Body of pancreas (tissue), 4 donors: ENCODE measurements around the gene MYH2. TPM values are rescaled to one million over a fixed set of nuclear protein-coding genes. Genes with fewer than 3 reads are reported as not detected.
"Not testable (repeated sequence)": the region's sequence is repeated elsewhere in the genome, so short reads cannot be mapped to it uniquely, and the experiment has no call there.

Experiments
- ATAC-seq: fragments of 150-250 bp; one replicate; pipeline ENCODE4 v1.9.1; 2016
- DNase-seq, 4 donors: peaks; one replicate each; pipeline ENCODE4 v3.0.0-alpha.2; 2019
- H3K27ac ChIP-seq, 4 donors: fragments of 200-600 bp; sonication (generic); 1 replicate in 3 of 4; 2 replicates in 1 of 4; pipeline versions ENCODE4 v1.5.1 to v1.6.1; 2016 to 2019; ENCODE audit warnings: mild to moderate bottlenecking in 1 of 4, mixed read lengths in 1 of 4, moderate library complexity in 1 of 4
- H3K27me3 ChIP-seq, 2 donors: fragments of 200-600 bp; sonication (generic); one replicate each; pipeline ENCODE4 v1.6.0; 2016; ENCODE audit warnings: mild to moderate bottlenecking in 1 of 2
- H3K36me3 ChIP-seq, 2 donors: fragments of 200-600 bp; sonication (generic); replicated peaks in 1 of 2; 2 replicates each; pipeline ENCODE4 v1.5.1; 2016; ENCODE audit warnings: low read depth in 2 of 2; ENCODE audit not compliant: insufficient read depth in 1 of 2
- H3K4me1 ChIP-seq: fragments of 200-600 bp; sonication (generic); one replicate; pipeline ENCODE4 v1.6.0; 2016
- H3K4me3 ChIP-seq, 2 donors: fragments of 200-600 bp; sonication (generic); 1 replicate in 1 of 2; 2 replicates in 1 of 2; pipeline ENCODE4 v1.5.1; 2016 to 2019
- H3K9me3 ChIP-seq, 3 donors: fragments of 200-600 bp; sonication (generic); 1 replicate in 2 of 3; 2 replicates in 1 of 3; pipeline ENCODE4 v1.5.1; 2016
- POLR2A ChIP-seq, 3 donors: fragments of 450-650 bp; IDR thresholded peaks; one replicate each; pipeline ENCODE4 v1.6.1; 2016; ENCODE audit warnings: antibody characterized with exemption in 3 of 3, mild to moderate bottlenecking in 2 of 3
- WGBS, 2 donors: methylation state at CpG; one replicate each; pipeline ENCODE4 v1.1.5; 2017; 5-methylcytosine and 5-hydroxymethylcytosine counted together
- intact Hi-C: fragments of 100-400 bp; cut with DNase I; formaldehyde crosslinking; loops from one replicate; pipeline ENCODE4 v1.15.1; 2023
- total RNA-seq, 2 donors: library from RNA; depleted of rRNA; stranded (reverse); fragments of >200 nt; gene quantifications; one replicate each; pipeline ENCODE4 v1.1.0, GENCODE V29; 2016
- TF ChIP-seq, protein P1 (sequence below), 7 experiments: fragments of 450-650 bp in 4 of 7; fragments of 200-600 bp in 3 of 7; sonication (generic) in 3 of 7; IDR thresholded peaks; one replicate each; pipeline ENCODE4 v1.5.1; 2016 to 2019; ENCODE audit warnings: antibody characterized with exemption in 7 of 7

The MYH2 gene
- total RNA-seq, 2 donors from 2014 or later = not detected

DNA sequence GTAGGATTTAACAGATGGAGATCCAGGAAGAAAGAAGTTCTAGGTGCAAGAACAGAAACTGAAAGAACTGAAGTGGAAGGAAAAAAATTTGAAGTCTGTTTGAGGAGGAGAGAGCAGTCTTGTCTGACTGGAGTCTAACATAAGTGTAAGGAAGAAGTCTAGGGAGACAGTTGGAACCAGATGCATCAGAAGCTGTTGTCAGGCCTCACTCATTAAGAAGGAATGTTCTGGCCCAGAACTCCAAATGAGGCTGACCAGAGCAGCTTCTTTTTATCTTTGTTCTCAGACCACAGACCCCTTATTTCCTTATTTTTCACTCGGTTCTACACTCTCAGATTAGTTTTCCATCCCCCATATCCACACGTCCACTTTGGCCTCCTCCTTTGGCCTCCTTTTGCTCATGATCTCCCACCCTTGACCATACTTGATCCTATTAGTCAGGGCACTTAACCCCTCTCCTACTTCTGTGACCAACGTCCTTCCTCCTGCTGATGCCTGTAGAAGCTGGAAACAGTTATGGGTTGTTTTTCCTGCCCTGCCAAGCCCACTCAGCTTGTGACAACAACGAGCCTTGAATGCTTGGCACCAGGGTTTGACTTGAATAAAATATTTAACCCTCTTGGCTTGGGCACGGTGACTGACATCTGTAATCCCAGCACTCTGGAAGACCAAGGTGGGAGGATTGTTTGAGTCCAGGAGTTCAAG lies 7.0 kb upstream of the MYH2 start:
- 43 to 52% methylated on average over 5 of the region's 5 CpGs for WGBS, 2 donors
- Histone ChIP-seq H3K4me1 (no peaks in the 10 kb centered on the region), H3K36me3 (no peaks in the 10 kb centered on the region), H3K9me3 (no peaks in the 10 kb centered on the region), H3K27ac (no peak overlapping the region), H3K27me3 (no peaks in the 10 kb centered on the region), H3K4me3 (no peak overlapping the region)
- intact Hi-C loops = no loop called here
- DNase-seq (no peak), ATAC-seq (no peak)
- TF ChIP-seq, protein P1, sequence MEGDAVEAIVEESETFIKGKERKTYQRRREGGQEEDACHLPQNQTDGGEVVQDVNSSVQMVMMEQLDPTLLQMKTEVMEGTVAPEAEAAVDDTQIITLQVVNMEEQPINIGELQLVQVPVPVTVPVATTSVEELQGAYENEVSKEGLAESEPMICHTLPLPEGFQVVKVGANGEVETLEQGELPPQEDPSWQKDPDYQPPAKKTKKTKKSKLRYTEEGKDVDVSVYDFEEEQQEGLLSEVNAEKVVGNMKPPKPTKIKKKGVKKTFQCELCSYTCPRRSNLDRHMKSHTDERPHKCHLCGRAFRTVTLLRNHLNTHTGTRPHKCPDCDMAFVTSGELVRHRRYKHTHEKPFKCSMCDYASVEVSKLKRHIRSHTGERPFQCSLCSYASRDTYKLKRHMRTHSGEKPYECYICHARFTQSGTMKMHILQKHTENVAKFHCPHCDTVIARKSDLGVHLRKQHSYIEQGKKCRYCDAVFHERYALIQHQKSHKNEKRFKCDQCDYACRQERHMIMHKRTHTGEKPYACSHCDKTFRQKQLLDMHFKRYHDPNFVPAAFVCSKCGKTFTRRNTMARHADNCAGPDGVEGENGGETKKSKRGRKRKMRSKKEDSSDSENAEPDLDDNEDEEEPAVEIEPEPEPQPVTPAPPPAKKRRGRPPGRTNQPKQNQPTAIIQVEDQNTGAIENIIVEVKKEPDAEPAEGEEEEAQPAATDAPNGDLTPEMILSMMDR (IDR thresholded peaks at IDR 0.05) = no peak

DNA sequence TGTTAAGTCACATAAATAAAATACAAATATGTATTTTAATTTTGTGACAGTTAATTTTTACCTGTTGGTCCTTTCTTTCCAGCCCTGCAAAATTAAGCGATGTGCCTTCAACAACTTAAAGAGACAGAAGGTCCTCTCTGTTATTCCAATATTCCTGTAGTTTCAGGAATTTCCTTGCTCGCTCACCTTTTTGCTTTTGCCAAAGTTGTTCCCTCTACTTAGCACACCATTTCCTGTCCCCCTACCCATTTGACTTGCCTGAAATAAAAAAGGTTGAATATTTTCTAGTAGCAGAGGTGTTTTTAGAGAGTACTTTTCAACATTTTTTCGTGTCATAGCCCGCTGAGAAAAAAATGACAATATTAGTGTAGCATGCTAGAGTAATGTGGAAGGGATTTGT lies 556 bp upstream of the MYH2 start:
- 51 to 62% methylated on average over 4 of the region's 4 CpGs for WGBS, 2 donors
- TF ChIP-seq POLR2A (IDR thresholded peaks at IDR 0.05) = no peak
- TF ChIP-seq, protein P1 (IDR thresholded peaks at IDR 0.05) = no peak
- H3K4me3 ChIP-seq = no peak overlapping the region
- intact Hi-C loops = no loop called here
- H3K27ac ChIP-seq = no peak overlapping the region
- DNase-seq (no peak), ATAC-seq (no peak)
- H3K9me3 ChIP-seq = no peaks in the 10 kb centered on the region
- H3K4me1 ChIP-seq = no peaks in the 10 kb centered on the region
- H3K27me3 ChIP-seq = no peaks in the 10 kb centered on the region
- H3K36me3 ChIP-seq = no peaks in the 10 kb centered on the region

DNA sequence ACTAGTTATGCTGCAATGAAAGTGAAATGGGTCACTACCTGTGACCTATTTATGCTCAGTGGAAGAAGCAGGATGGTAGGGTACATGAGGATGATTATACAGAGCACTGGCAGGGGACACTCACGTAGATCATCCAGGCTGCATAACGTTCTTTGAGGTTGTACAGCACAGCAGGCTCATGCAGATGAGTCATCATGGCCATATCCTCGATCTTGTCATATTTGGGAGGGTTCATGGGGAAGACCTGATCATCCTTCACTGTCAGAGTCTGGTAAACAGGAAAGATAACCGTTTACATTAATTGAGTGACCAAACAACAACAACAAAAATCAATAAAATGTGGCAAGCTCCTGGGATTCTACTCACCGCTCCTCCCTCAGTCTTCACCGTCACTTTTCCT lies 2.1 kb downstream of the MYH2 start:
- H3K27ac ChIP-seq = no peak overlapping the region
- H3K36me3 ChIP-seq = no peaks in the 10 kb centered on the region
- DNase-seq (no peak), ATAC-seq (no peak)
- H3K9me3 ChIP-seq = no peaks in the 10 kb centered on the region
- 65 to 69% methylated on average over 6 of the region's 6 CpGs for WGBS, 2 donors
- no peaks in the 10 kb centered on the region for H3K4me1 ChIP-seq
- intact Hi-C loops = no loop called here
- TF ChIP-seq, protein P1 (IDR thresholded peaks at IDR 0.05) = no peak
- TF ChIP-seq POLR2A (IDR thresholded peaks at IDR 0.05) = no peak
- H3K27me3 ChIP-seq = no peaks in the 10 kb centered on the region
- H3K4me3 ChIP-seq = no peak overlapping the region

DNA sequence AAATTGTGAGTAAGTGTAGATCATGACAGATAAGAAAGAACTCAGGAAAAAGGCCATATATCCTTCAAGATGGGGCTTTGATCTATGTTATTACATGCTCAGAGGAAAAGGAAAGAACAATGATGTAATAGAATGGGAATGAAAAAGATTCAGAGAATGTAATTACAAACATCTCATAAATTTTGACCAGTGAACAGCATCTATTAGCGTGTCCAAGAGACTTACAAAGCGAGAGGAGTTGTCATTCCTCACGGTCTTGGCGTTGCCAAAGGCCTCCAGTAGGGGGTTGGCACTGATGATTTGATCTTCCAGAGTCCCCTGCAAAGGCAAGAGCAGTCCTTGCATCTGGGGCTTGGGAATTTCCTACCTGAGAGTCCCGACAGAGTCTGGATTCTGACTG lies 6.0 kb downstream of the MYH2 start:
- H3K27me3 ChIP-seq, H3K36me3 ChIP-seq, DNase-seq, intact Hi-C loops, H3K4me1 ChIP-seq, H3K4me3 ChIP-seq, H3K27ac ChIP-seq, H3K9me3 ChIP-seq, ATAC-seq: not testable (repeated sequence)
- 43 to 63% methylated on average over 5 of the region's 5 CpGs for WGBS, 2 donors

DNA sequence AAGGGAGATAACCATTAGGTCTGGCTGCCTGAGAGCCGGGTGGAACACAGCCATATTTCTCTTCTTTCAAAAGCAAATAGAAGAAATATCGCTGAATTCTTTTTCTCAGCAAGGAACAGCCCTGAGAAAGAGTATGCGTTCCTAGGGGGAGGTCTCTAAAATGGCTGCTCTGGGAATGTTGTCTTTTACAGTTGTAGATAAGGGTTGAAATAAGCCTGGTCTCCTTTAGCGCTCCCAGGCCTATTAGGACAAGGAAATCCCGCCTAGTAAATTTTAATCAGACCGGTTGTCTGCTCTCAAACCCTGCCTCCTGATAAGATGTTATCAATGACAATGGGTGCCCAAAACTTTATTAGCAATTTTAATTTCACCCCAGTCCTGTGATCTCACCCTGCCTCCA lies 8.3 kb downstream of the MYH2 start:
- DNase-seq, H3K27me3 ChIP-seq, H3K4me3 ChIP-seq, H3K9me3 ChIP-seq, H3K4me1 ChIP-seq, ATAC-seq, intact Hi-C loops, H3K36me3 ChIP-seq, H3K27ac ChIP-seq: not testable (repeated sequence)
- WGBS, 2 donors = 80 to 89% methylated on average over 6 of the region's 6 CpGs

DNA sequence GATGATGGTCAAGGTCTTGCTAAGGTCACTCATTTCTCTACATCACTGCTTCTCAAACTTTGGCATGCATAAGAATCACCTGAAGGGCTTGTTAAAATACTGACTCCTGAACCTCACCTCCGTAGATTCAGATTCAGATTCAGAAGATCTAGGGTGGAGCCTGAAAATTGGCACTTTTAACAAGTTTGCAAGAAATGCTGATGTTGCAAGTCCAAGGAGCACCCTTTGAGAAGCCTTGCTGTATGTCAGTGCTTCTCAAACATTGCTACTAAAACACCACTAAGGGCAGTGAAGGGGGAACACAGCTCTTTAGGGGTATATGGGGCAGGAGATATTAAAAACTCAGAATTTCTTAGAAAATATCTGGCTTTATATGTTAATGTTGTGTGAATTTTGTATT lies 17.4 kb downstream of the MYH2 start:
- no peak overlapping the region for H3K27ac ChIP-seq
- H3K4me1 ChIP-seq = no peaks in the 10 kb centered on the region
- H3K9me3 ChIP-seq = no peaks in the 10 kb centered on the region
- H3K36me3 ChIP-seq = no peaks in the 10 kb centered on the region
- intact Hi-C loops = no loop called here
- no peak for DNase-seq
- TF ChIP-seq, protein P1 (IDR thresholded peaks at IDR 0.05) = no peak
- TF ChIP-seq POLR2A (IDR thresholded peaks at IDR 0.05) = no peak
- no peak for ATAC-seq
- 50 to 58% methylated on average over 1 of the region's 1 CpG for WGBS, 2 donors
- no peaks in the 10 kb centered on the region for H3K27me3 ChIP-seq
- H3K4me3 ChIP-seq = no peak overlapping the region
